Measurements from ENCODE around the gene LMO7.

GRCh38 chr13:75713852-75714251, 77.7 kb downstream of the LMO7 start:
- TF ChIP-seq ZSCAN18 (CRISPR knock-in tag; IDR thresholded peaks at IDR 0.05), result no peak
- no peak for TF ChIP-seq CTCF (IDR thresholded peaks at IDR 0.05)
- no peak for TF ChIP-seq FOXK1 (CRISPR knock-in tag; IDR thresholded peaks at IDR 0.05)
- TF ChIP-seq ARID4B (CRISPR knock-in tag; IDR thresholded peaks at IDR 0.05; ENCODE audit: borderline replicate concordance), result no peak
- no peak for TF ChIP-seq STAT6 (CRISPR knock-in tag; conservative IDR thresholded peaks at IDR 0.05; ENCODE audit: low read depth)
- TF ChIP-seq JUN (CRISPR knock-in tag; IDR thresholded peaks at IDR 0.05), result no peak
- no peak for TF ChIP-seq ZBTB43 (CRISPR knock-in tag; IDR thresholded peaks at IDR 0.05)
- TF ChIP-seq ATF3 (CRISPR knock-in tag; conservative IDR thresholded peaks at IDR 0.05), result no peak
- no peak for TF ChIP-seq GABPB1 (CRISPR knock-in tag; IDR thresholded peaks at IDR 0.05)
- no peak for TF ChIP-seq NR3C1 (CRISPR knock-in tag; conservative IDR thresholded peaks at IDR 0.05; ENCODE audit: low read depth)
- TF ChIP-seq ZBTB21 (CRISPR knock-in tag; IDR thresholded peaks at IDR 0.05; ENCODE audit: borderline replicate concordance), result no peak
- TF ChIP-seq KAT7 (CRISPR knock-in tag; IDR thresholded peaks at IDR 0.05; ENCODE audit: borderline replicate concordance), result no peak

Measured in WTC11 (cell line).